ENCODE measurements around the gene SPTBN1. TPM values are rescaled to one million over a fixed set of nuclear protein-coding genes. Genes with fewer than 3 reads are reported as not detected.

The SPTBN1 gene
- total and polyA plus RNA-seq, 2 of the 13 experiments (the other 11 are each of a cell fraction or from before 2014, with no cell fraction given): 123 to 299 TPM

DNA sequence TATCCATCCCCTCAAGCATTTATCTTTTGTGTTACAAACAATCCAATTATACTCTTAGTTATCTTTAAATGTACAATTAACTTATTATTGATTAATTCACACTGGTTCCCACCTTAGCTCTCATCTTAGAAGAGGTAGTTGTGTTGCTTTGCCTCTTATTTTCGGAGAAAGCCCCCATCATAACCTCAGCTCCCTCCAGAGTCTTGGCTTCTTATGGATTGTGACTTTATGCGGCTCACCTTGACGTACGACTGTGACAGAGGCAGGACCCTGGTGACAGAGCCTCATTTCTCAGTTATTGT, 132.9 kb downstream of the SPTBN1 start (continued):
- TF ChIP-seq REPIN1 (CRISPR knock-in tag; IDR thresholded peaks at IDR 0.05; ENCODE audit: borderline replicate concordance, low read depth) (0 out of 2 replicates have a peak, but pooled peaks have one; percentile 28), ARID2 (CRISPR knock-in tag; IDR thresholded peaks at IDR 0.05; ENCODE audit: borderline replicate concordance) (no peak)

DNA sequence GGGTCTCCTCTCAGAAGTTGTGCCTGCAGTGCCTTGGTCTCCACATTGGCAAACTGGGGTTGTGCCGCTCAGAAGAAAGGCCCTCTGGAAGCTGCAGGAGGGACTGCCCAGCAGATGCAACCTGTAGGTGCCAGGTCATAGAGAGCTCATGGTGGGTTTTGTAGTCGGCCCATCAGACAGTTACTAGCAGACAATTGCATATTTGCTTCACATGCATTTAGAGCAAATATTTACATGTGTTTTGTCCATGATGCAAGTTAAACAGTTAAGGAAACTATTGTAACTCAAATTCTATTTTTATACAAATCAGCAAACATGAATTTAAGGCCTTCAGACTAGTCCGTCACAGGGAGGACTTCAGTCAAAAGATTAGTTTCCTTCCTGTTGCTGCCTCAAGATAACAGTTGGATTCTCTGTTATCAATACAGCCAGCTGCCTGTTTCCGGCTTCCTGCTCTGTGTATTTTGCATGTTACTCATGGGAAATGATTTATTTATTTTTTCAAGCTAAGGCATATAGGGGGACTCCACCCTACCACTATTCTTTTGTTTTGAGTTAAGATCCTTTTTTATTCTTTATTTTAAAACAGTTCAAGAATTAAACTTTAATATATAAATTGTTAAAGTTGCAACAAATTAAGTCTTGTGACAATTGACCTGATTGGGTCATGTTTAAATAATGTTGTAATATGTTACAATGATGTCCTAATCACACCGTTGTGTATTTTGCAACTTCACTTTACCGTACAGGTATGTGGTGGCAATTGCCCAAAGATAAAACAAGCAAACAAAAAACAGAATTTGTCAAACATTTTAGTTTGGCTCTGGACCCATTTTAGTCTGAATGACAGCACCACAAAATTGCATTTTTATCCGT, 133.5 kb downstream of the SPTBN1 start:
- Histone ChIP-seq H3K27me3 (ENCODE audit: control insufficient read depth in 1 of 2, insufficient read depth in 2 of 2, low read length in 2 of 2) (no peaks in the 10 kb centered on the region), H3K4me3 (replicated peaks in 1 of 3; ENCODE audit: insufficient read depth in 1 of 3, low read depth in 2 of 3, low read length in 3 of 3) (peak overlapping the region; percentile 22 to 55 (median 28)), H3K4me2 (ENCODE audit: low read depth, low read length) (peak overlapping the region; percentile 75), H3K27ac (ENCODE audit: extremely low read length, insufficient read depth, low read length) (peak overlapping the region; percentile 92), H4K20me1 (ENCODE audit: insufficient read depth, low read length) (peaks cover 57% of the 10 kb centered on the region), H3K79me2 (ENCODE audit: insufficient read depth, low read length) (peaks cover 99% of the 10 kb centered on the region), H3K4me1 (ENCODE audit: insufficient read depth, low read length) (peaks cover 90% of the 10 kb centered on the region), H3K36me3 (replicated peaks in 1 of 2; ENCODE audit: control insufficient read depth in 1 of 2, insufficient read depth in 2 of 2, low read length in 2 of 2) (peaks cover 13 to 45% of the 10 kb centered on the region in 2 experiments), H2AFZ (ENCODE audit: low read length) (no peak overlapping the region), H3K9ac (ENCODE audit: insufficient read depth, low read depth, low read length) (peak overlapping the region; percentile 66), H3K9me3 (ENCODE audit: low read length) (no peaks in the 10 kb centered on the region)
- POLR2A ChIA-PET: interaction anchor here (0.8 to 3.0 kb wide), 18 partner anchors 10 to 57 kb away, joined by 3 to 42 read pairs (median 5); no protein-coding TSS in a partner anchor
- intact Hi-C loops (cut with micrococcal nuclease; ENCODE audit: unreplicated experiment): loop anchor here (1.0 to 2.0 kb wide), 3 partner anchors 10 to 31 kb away; no protein-coding TSS in a partner anchor
- FAIRE-seq (peak; percentile 71), ATAC-seq (peak; percentile 91), DNase-seq (ENCODE audit: low spot score) (peak; percentile 98)
- BruUV-seq (replicated peaks): no TSS peak
- WGBS (ENCODE audit: low lambda C conversion rate): 5% methylated on average over 7 of the region's 7 CpGs
- in situ Hi-C loops (cut with HindIII; ENCODE audit: extremely low pct_ligation_motif_present, low pct_unique_long_range_greater_than_20kb): no loop called here
- CTCF ChIA-PET (ENCODE audit: low intra/inter-chr PET ratio, low total read pairs): interaction anchor here (1.3 to 1.6 kb wide), 2 partner anchors 10 to 67 kb away, joined by 3 to 4 read pairs; no protein-coding TSS in a partner anchor
- TF ChIP-seq ZFP36L1 (CRISPR knock-in tag; IDR thresholded peaks at IDR 0.05) (peak; percentile 62; the same call in 1 of the 2 replicates), DMAP1 (CRISPR knock-in tag; IDR thresholded peaks at IDR 0.05) (peak; percentile 51; the same call in 1 of the 2 replicates), RARA (CRISPR knock-in tag; IDR thresholded peaks at IDR 0.05) (peak; percentile 96), ZNF501 (CRISPR knock-in tag; IDR thresholded peaks at IDR 0.05) (0 out of 2 replicates have a peak, but pooled peaks have one; percentile 36), ZNF230 (CRISPR knock-in tag; IDR thresholded peaks at IDR 0.05) (no peak; the same call in 1 of the 2 replicates)
- TF ChIP-seq, protein P1, sequence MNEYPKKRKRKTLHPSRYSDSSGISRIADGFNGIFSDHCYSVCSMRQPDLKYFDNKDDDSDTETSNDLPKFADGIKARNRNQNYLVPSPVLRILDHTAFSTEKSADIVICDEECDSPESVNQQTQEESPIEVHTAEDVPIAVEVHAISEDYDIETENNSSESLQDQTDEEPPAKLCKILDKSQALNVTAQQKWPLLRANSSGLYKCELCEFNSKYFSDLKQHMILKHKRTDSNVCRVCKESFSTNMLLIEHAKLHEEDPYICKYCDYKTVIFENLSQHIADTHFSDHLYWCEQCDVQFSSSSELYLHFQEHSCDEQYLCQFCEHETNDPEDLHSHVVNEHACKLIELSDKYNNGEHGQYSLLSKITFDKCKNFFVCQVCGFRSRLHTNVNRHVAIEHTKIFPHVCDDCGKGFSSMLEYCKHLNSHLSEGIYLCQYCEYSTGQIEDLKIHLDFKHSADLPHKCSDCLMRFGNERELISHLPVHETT (CRISPR knock-in tag; conservative IDR thresholded peaks at IDR 0.05): peak; percentile 22; the same call in 1 of the 2 replicates
- TF ChIP-seq, protein P2, sequence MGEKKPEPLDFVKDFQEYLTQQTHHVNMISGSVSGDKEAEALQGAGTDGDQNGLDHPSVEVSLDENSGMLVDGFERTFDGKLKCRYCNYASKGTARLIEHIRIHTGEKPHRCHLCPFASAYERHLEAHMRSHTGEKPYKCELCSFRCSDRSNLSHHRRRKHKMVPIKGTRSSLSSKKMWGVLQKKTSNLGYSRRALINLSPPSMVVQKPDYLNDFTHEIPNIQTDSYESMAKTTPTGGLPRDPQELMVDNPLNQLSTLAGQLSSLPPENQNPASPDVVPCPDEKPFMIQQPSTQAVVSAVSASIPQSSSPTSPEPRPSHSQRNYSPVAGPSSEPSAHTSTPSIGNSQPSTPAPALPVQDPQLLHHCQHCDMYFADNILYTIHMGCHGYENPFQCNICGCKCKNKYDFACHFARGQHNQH (CRISPR knock-in tag; IDR thresholded peaks at IDR 0.05): peak; percentile 98
- TF ChIP-seq, protein P3, sequence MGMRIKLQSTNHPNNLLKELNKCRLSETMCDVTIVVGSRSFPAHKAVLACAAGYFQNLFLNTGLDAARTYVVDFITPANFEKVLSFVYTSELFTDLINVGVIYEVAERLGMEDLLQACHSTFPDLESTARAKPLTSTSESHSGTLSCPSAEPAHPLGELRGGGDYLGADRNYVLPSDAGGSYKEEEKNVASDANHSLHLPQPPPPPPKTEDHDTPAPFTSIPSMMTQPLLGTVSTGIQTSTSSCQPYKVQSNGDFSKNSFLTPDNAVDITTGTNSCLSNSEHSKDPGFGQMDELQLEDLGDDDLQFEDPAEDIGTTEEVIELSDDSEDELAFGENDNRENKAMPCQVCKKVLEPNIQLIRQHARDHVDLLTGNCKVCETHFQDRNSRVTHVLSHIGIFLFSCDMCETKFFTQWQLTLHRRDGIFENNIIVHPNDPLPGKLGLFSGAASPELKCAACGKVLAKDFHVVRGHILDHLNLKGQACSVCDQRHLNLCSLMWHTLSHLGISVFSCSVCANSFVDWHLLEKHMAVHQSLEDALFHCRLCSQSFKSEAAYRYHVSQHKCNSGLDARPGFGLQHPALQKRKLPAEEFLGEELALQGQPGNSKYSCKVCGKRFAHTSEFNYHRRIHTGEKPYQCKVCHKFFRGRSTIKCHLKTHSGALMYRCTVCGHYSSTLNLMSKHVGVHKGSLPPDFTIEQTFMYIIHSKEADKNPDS (CRISPR knock-in tag; IDR thresholded peaks at IDR 0.05): 0 out of 2 replicates have a peak, but pooled peaks have one; percentile 38
- TF ChIP-seq, protein P4, sequence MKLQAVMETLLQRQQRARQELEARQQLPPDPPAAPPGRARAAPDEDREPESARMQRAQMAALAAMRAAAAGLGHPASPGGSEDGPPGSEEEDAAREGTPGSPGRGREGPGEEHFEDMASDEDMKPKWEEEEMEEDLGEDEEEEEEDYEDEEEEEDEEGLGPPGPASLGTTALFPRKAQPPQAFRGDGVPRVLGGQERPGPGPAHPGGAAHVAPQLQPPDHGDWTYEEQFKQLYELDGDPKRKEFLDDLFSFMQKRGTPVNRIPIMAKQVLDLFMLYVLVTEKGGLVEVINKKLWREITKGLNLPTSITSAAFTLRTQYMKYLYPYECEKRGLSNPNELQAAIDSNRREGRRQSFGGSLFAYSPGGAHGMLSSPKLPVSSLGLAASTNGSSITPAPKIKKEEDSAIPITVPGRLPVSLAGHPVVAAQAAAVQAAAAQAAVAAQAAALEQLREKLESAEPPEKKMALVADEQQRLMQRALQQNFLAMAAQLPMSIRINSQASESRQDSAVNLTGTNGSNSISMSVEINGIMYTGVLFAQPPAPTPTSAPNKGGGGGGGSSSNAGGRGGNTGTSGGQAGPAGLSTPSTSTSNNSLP (IDR thresholded peaks at IDR 0.05; ENCODE audit: low read depth, low read length): peak; percentile 92
